Liver (tissue), 3 donors: ENCODE results near the gene SLIT1.

Source experiments
- ATF3 ChIP-seq: IDR thresholded peaks from 2 replicates; pipeline ENCODE4 v1.6.1; 2016; ENCODE audit warnings: antibody characterized with exemption
- CTCF ChIP-seq: fragments of 150-350 bp; IDR thresholded peaks from 2 replicates; pipeline ENCODE4 v1.5.1; 2017; ENCODE audit warnings: improper control_type of control experiment, low read depth, low read length; ENCODE audit not compliant: missing input control
- FOXA2 ChIP-seq: IDR thresholded peaks from 2 replicates; pipeline ENCODE4 v1.6.1; 2016; ENCODE audit warnings: antibody characterized with exemption
- JUND ChIP-seq, 2 donors: IDR thresholded peaks; 2 replicates each; pipeline ENCODE4 v1.6.1; 2016; ENCODE audit warnings: antibody characterized with exemption in 2 of 2
- MAX ChIP-seq: IDR thresholded peaks from 2 replicates; pipeline ENCODE4 v1.6.1; 2016; ENCODE audit warnings: antibody characterized with exemption
- RAD21 ChIP-seq, 2 donors: IDR thresholded peaks; 2 replicates each; pipeline ENCODE4 v1.6.1; 2016; ENCODE audit warnings: antibody characterized with exemption in 2 of 2, mild to moderate bottlenecking in 2 of 2
- REST ChIP-seq: IDR thresholded peaks from 2 replicates; pipeline ENCODE4 v1.6.1; 2016; ENCODE audit warnings: antibody characterized with exemption, mild to moderate bottlenecking
- SP1 ChIP-seq: IDR thresholded peaks from 2 replicates; pipeline ENCODE4 v1.6.1; 2018; ENCODE audit warnings: antibody characterized with exemption, mild to moderate bottlenecking
- TAF1 ChIP-seq: conservative IDR thresholded peaks from 2 replicates; pipeline ENCODE4 v1.6.1; 2016; ENCODE audit warnings: antibody characterized with exemption, mild to moderate bottlenecking
- ZBTB33 ChIP-seq: IDR thresholded peaks from 2 replicates; pipeline ENCODE4 v1.6.1; 2016; ENCODE audit warnings: antibody characterized with exemption
- donor health status: healthy.
- donor health status: healthy.

GRCh38 chr10:97142834-97143233 lies 42.9 kb downstream of the SLIT1 start:
- TF ChIP-seq CTCF: no peak
- TF ChIP-seq MAX: no peak
- TF ChIP-seq SP1: no peak
- no peak for TF ChIP-seq RAD21 (IDR thresholded peaks at IDR 0.05)
- no peak for TF ChIP-seq REST
- TF ChIP-seq TAF1: no peak
- no peak for TF ChIP-seq JUND (IDR thresholded peaks at IDR 0.05)
- no peak for TF ChIP-seq ZBTB33
- TF ChIP-seq FOXA2: no peak
- no peak for TF ChIP-seq ATF3
